GM23338 (cell line): Measurements from ENCODE around the gene CELA1. TPM values are rescaled to one million over a fixed set of nuclear protein-coding genes. Genes with fewer than 3 reads are reported as not detected.
A peak's percentile ranks its signal among the peaks of the same experiment; 100 is the strongest.

Experiments
- ATAC-seq: fragments of 200-7000 bp; cut with Tn5 transposase; 3 replicates; pipeline ENCODE4 v1.9.1; 2020
- DNase-seq: peaks from one replicate; pipeline ENCODE4 v3.0.0-alpha.2; 2015; ENCODE audit warnings: low spot score
- H2AFZ ChIP-seq: fragments of 200-600 bp; sonication (generic); 2 replicates; pipeline ENCODE4 v1.8.0; 2016; ENCODE audit warnings: antibody characterized with exemption, mild to moderate bottlenecking, moderate library complexity
- H3F3A ChIP-seq: fragments of 200-600 bp; sonication (generic); replicated peaks from 2 replicates; pipeline ENCODE4 v1.8.0; 2017; ENCODE audit warnings: antibody characterized with exemption, mixed run types, low read depth
- H3K27ac ChIP-seq: fragments of 200-600 bp; sonication (generic); 2 replicates; pipeline ENCODE4 v1.6.1; 2016; ENCODE audit warnings: low read depth
- H3K27me3 ChIP-seq: fragments of 200-600 bp; sonication (generic); 2 replicates; pipeline ENCODE4 v1.8.0; 2016; ENCODE audit warnings: mild to moderate bottlenecking, mixed run types, moderate library complexity; ENCODE audit not compliant: insufficient read depth
- H3K36me3 ChIP-seq: fragments of 200-600 bp; sonication (generic); 2 replicates; pipeline ENCODE4 v1.8.0; 2016; ENCODE audit warnings: mild to moderate bottlenecking; ENCODE audit not compliant: insufficient read depth
- H3K4me1 ChIP-seq: fragments of 200-600 bp; sonication (generic); 2 replicates; pipeline ENCODE4 v1.8.0; 2016; ENCODE audit warnings: mild to moderate bottlenecking, moderate library complexity; ENCODE audit not compliant: insufficient read depth
- H3K4me2 ChIP-seq: fragments of 200-600 bp; sonication (generic); 2 replicates; pipeline ENCODE4 v1.7.1; 2017; ENCODE audit warnings: mixed run types
- H3K4me3 ChIP-seq: fragments of 200-600 bp; sonication (generic); 2 replicates; pipeline ENCODE4 v1.6.1; 2016; ENCODE audit warnings: mixed run types
- H3K79me2 ChIP-seq: fragments of 200-600 bp; sonication (generic); replicated peaks from 2 replicates; pipeline ENCODE4 v1.8.0; 2017; ENCODE audit warnings: mild to moderate bottlenecking; ENCODE audit not compliant: insufficient read depth
- H3K9me2 ChIP-seq: fragments of 200-600 bp; sonication (generic); 2 replicates; pipeline ENCODE4 v1.8.0; 2017; ENCODE audit not compliant: insufficient read depth
- H4K20me1 ChIP-seq: fragments of 200-600 bp; sonication (generic); replicated peaks from 2 replicates; pipeline ENCODE4 v1.8.0; 2017; ENCODE audit warnings: mild to moderate bottlenecking; ENCODE audit not compliant: insufficient read depth
- H3K27ac Mint-ChIP-seq: 2 replicates; pipeline ENCODE4 v1.8.0; 2020; ENCODE audit warnings: inconsistent platforms, mild to moderate bottlenecking, moderate library complexity, mixed read lengths
- H3K27me3 Mint-ChIP-seq: 3 replicates; pipeline ENCODE4 v1.8.0; 2022; ENCODE audit warnings: low read depth, mild to moderate bottlenecking, moderate library complexity, mixed read lengths, inconsistent platforms; ENCODE audit not compliant: insufficient read depth, poor library complexity
- H3K36me3 Mint-ChIP-seq: 3 replicates; pipeline ENCODE4 v1.8.0; 2021; ENCODE audit warnings: low read depth, mild to moderate bottlenecking, inconsistent platforms, moderate library complexity, mixed read lengths
- H3K4me1 Mint-ChIP-seq: 3 replicates; pipeline ENCODE4 v1.8.0; 2020; ENCODE audit warnings: mild to moderate bottlenecking, inconsistent platforms, mixed read lengths
- H3K4me3 Mint-ChIP-seq: 3 replicates; pipeline ENCODE4 v1.8.0; 2021; ENCODE audit warnings: moderate library complexity, mild to moderate bottlenecking, inconsistent platforms, mixed read lengths
- H3K9me3 Mint-ChIP-seq: 3 replicates; pipeline ENCODE4 v1.8.0; 2020; ENCODE audit warnings: moderate library complexity, mild to moderate bottlenecking, inconsistent platforms, mixed read lengths
- CREB1 ChIP-seq: fragments of 250-450 bp; sonication (Bioruptor Pico); IDR thresholded peaks from 2 replicates; pipeline ENCODE4 v1.5.0; 2020; ENCODE audit warnings: low read depth, mild to moderate bottlenecking, moderate library complexity
- EZH2 ChIP-seq: fragments of 200-600 bp; sonication (generic); IDR thresholded peaks from one replicate; pipeline ENCODE4 v1.8.0; 2017; ENCODE audit warnings: antibody characterized with exemption, mild to moderate bottlenecking, low read depth; ENCODE audit not compliant: unreplicated experiment
- EZH2phosphoT487 ChIP-seq: fragments of 200-600 bp; sonication (generic); IDR thresholded peaks from one replicate; pipeline ENCODE4 v1.8.1; 2018; ENCODE audit warnings: antibody characterized with exemption; ENCODE audit not compliant: unreplicated experiment
- JUNB ChIP-seq: IDR thresholded peaks from one replicate; pipeline ENCODE4 v1.6.1; 2016; ENCODE audit warnings: antibody characterized with exemption; ENCODE audit not compliant: unreplicated experiment
- NANOG ChIP-seq: IDR thresholded peaks from 2 replicates; pipeline ENCODE4 v1.6.1; 2016; ENCODE audit warnings: antibody characterized with exemption, borderline replicate concordance
- POLR2AphosphoS5 ChIP-seq: IDR thresholded peaks from 2 replicates; pipeline ENCODE4 v1.6.1; 2016; ENCODE audit warnings: antibody characterized with exemption, low read depth
- STAT1 ChIP-seq: IDR thresholded peaks from one replicate; pipeline ENCODE4 v1.6.1; 2016; ENCODE audit warnings: antibody characterized with exemption; ENCODE audit not compliant: unreplicated experiment
- ZNF114 ChIP-seq: fragments of 250-450 bp; sonication (Bioruptor Pico); IDR thresholded peaks from 2 replicates; pipeline ENCODE4 v1.5.0; 2020; ENCODE audit warnings: mild to moderate bottlenecking, moderate library complexity
- ZNF331 ChIP-seq: fragments of 250-450 bp; sonication (Bioruptor Pico); IDR thresholded peaks from 2 replicates; pipeline ENCODE4 v1.5.0; 2020; ENCODE audit warnings: low read depth, mild to moderate bottlenecking, moderate library complexity
- polyA plus RNA-seq: library from polyadenylated mRNA; unstranded; fragments of >200 nt; fragmentation: Nextera tagmentation; extraction: Ambion mirVana; gene quantifications from 2 replicates; pipeline ENCODE4 v1.2.1, GENCODE V29; 2016
- total RNA-seq: library from RNA; depleted of rRNA; stranded (reverse); fragments of >200 nt; shearing (Covaris generic); gene quantifications from 2 replicates; pipeline ENCODE4 v1.2.3, GENCODE V29; 2014
- TF ChIP-seq, protein P1 (sequence below), 2 experiments: fragments of 200-600 bp in 1 of 2; sonication (generic) in 1 of 2; conservative IDR thresholded peaks; 2 replicates each; pipeline versions ENCODE4 v1.5.1 to v1.6.1; 2016 to 2017; ENCODE audit warnings: antibody characterized with exemption in 2 of 2, low read depth in 2 of 2, mild to moderate bottlenecking in 2 of 2, moderate library complexity in 1 of 2
- TF ChIP-seq, protein P2 (sequence below): IDR thresholded peaks from 2 replicates; pipeline ENCODE4 v1.6.1; 2016; ENCODE audit warnings: antibody characterized with exemption

CELA1 gene
- total and polyA plus RNA-seq, 2 experiments from 2014 or later, result not detected

DNA sequence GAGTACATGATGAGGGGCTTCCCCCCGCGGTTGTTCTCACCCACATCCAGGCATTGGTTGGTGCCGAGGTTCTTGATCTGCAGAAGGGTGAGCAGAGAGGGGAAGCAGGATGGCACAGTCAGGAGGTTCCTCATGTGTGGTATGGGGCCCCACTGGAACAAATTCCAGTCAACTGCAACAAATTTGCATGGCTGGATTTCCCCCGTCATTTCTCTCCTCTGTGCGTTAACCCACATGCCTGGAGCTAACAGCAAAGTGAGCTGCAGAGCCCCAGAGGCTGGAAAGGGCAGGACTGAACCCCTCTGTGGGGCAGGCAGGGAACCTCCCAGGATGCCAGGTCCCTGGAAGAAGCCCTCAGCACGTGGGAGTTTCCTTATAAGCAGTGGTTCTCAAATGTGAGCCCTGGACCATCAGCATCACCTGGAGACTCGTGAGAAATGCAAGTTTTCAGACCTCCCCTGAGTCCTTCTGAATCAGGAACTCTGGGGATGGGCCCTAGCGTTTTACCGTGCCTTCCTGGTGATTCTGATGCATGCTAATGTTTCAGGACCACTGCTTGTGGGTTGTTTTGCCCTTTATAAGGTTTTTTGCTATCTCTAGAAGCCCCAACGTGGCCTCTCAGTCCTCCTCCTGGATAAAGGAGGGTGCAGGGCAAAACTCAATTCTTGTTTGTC lies 11.0 kb upstream of the CELA1 start:
- no peaks in the 10 kb centered on the region for H3K4me1 Mint-ChIP-seq
- Histone ChIP-seq H3K4me3 (no peak overlapping the region), H3F3A (no peaks in the 10 kb centered on the region), H3K4me2 (no peak overlapping the region), H2AFZ (no peak overlapping the region), H3K9me2 (no peaks in the 10 kb centered on the region), H4K20me1 (no peaks in the 10 kb centered on the region), H3K79me2 (no peaks in the 10 kb centered on the region), H3K36me3 (no peaks in the 10 kb centered on the region), H3K27me3 (no peaks in the 10 kb centered on the region), H3K4me1 (no peaks in the 10 kb centered on the region), H3K27ac (no peak overlapping the region)
- peaks cover 4% of the 10 kb centered on the region for H3K27me3 Mint-ChIP-seq
- ATAC-seq, result no peak
- no peak for DNase-seq
- no peak for TF ChIP-seq CREB1 (CRISPR knock-in tag)
- TF ChIP-seq, protein P1, sequence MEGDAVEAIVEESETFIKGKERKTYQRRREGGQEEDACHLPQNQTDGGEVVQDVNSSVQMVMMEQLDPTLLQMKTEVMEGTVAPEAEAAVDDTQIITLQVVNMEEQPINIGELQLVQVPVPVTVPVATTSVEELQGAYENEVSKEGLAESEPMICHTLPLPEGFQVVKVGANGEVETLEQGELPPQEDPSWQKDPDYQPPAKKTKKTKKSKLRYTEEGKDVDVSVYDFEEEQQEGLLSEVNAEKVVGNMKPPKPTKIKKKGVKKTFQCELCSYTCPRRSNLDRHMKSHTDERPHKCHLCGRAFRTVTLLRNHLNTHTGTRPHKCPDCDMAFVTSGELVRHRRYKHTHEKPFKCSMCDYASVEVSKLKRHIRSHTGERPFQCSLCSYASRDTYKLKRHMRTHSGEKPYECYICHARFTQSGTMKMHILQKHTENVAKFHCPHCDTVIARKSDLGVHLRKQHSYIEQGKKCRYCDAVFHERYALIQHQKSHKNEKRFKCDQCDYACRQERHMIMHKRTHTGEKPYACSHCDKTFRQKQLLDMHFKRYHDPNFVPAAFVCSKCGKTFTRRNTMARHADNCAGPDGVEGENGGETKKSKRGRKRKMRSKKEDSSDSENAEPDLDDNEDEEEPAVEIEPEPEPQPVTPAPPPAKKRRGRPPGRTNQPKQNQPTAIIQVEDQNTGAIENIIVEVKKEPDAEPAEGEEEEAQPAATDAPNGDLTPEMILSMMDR (conservative IDR thresholded peaks at IDR 0.05; ENCODE audit: low read depth in 2 of 2), result no peak
- TF ChIP-seq EZH2, result no peak
- no peak for TF ChIP-seq STAT1
- H3K9me3 Mint-ChIP-seq, result no peaks in the 10 kb centered on the region
- H3K27ac Mint-ChIP-seq, result no peak overlapping the region
- H3K4me3 Mint-ChIP-seq, result no peak overlapping the region
- H3K36me3 Mint-ChIP-seq, result peaks cover 25% of the 10 kb centered on the region

DNA sequence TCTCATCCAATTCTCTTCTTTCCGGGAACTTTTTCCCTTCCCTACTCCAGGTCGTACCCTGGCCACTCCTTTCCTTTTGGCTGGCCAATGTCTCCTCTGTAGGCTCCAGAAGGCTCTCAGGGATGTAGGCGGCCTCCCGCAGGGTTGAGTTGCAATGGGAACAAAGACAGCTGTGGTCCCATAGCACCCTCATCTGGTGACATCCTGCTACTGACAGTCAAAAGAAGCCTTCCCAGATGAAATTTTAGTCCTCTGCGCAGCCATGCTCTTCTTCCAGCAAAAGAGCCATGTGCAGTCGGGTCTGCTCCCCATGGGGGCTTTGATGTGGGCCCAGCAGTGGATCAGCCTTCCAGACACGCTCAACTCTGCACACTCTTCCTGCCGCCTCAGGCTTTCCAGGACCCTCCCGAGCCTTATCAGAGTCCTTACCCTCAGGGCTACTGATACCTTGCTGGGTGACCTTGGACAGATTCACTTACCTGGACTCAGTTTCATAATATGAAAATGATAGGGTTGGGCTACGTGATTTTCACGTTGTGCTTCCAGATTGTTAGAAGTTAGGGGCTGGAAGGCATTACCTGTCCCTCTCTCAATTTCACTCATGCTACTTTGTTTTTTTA lies 5.5 kb upstream of the CELA1 start:
- H3K9me2 ChIP-seq, result no peaks in the 10 kb centered on the region
- Mint-ChIP-seq H3K27ac (no peak overlapping the region), H3K4me1 (peaks cover 8% of the 10 kb centered on the region), H3K9me3 (no peaks in the 10 kb centered on the region), H3K4me3 (no peak overlapping the region), H3K36me3 (peaks cover 8% of the 10 kb centered on the region; the same call in 2 of the 3 replicates), H3K27me3 (peaks cover 5% of the 10 kb centered on the region)
- no peak overlapping the region for H2AFZ ChIP-seq
- H3K79me2 ChIP-seq, result no peaks in the 10 kb centered on the region
- peak; percentile 97 for ATAC-seq
- H3K27me3 ChIP-seq, result no peaks in the 10 kb centered on the region
- no peaks in the 10 kb centered on the region for H4K20me1 ChIP-seq
- DNase-seq, result peak; percentile 94
- no peaks in the 10 kb centered on the region for H3F3A ChIP-seq
- no peak overlapping the region for H3K27ac ChIP-seq
- no peak overlapping the region for H3K4me2 ChIP-seq
- H3K4me3 ChIP-seq, result no peak overlapping the region
- no peaks in the 10 kb centered on the region for H3K36me3 ChIP-seq
- H3K4me1 ChIP-seq, result no peaks in the 10 kb centered on the region
- TF ChIP-seq JUNB, result no peak
- TF ChIP-seq, protein P1 (conservative IDR thresholded peaks at IDR 0.05; ENCODE audit: low read depth in 2 of 2), result peak; percentile 90 to 95
- TF ChIP-seq ZNF331 (CRISPR knock-in tag), result no peak
- peak; percentile 39 for TF ChIP-seq POLR2AphosphoS5
- TF ChIP-seq NANOG, result no peak
- no peak for TF ChIP-seq CREB1 (CRISPR knock-in tag)
- TF ChIP-seq, protein P2, sequence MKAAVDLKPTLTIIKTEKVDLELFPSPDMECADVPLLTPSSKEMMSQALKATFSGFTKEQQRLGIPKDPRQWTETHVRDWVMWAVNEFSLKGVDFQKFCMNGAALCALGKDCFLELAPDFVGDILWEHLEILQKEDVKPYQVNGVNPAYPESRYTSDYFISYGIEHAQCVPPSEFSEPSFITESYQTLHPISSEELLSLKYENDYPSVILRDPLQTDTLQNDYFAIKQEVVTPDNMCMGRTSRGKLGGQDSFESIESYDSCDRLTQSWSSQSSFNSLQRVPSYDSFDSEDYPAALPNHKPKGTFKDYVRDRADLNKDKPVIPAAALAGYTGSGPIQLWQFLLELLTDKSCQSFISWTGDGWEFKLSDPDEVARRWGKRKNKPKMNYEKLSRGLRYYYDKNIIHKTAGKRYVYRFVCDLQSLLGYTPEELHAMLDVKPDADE, result no peak
- no peak for TF ChIP-seq EZH2phosphoT487
- TF ChIP-seq ZNF114 (CRISPR knock-in tag), result no peak
